PC-9 (cell line): Measurements from ENCODE around the gene LARGE1.
"Not testable (repeated sequence)": the region's sequence is repeated elsewhere in the genome, so short reads cannot be mapped to it uniquely, and the experiment has no call there.

ENCODE experiments used
- CTCF ChIP-seq: fragments of 200-600 bp; sonication (generic); conservative IDR thresholded peaks from 2 replicates; pipeline ENCODE4 v1.6.1; 2017; ENCODE audit warnings: mixed run types, antibody characterized with exemption, mild to moderate bottlenecking, moderate library complexity
- EZH2 ChIP-seq: fragments of 200-600 bp; sonication (generic); IDR thresholded peaks from 2 replicates; pipeline ENCODE4 v1.8.0; 2017; ENCODE audit warnings: antibody characterized with exemption, low read depth

GRCh38 chr22:33363256-33363655 is 557.0 kb downstream of the LARGE1 start:
- not testable (repeated sequence) for TF ChIP-seq CTCF, EZH2
